ENCODE data around the gene TBX1. TPM values are rescaled to one million over a fixed set of nuclear protein-coding genes. Genes with fewer than 3 reads are reported as not detected.

The TBX1 gene
- total RNA-seq, 1 experiment from 2014 or later = 3.7 TPM

DNA sequence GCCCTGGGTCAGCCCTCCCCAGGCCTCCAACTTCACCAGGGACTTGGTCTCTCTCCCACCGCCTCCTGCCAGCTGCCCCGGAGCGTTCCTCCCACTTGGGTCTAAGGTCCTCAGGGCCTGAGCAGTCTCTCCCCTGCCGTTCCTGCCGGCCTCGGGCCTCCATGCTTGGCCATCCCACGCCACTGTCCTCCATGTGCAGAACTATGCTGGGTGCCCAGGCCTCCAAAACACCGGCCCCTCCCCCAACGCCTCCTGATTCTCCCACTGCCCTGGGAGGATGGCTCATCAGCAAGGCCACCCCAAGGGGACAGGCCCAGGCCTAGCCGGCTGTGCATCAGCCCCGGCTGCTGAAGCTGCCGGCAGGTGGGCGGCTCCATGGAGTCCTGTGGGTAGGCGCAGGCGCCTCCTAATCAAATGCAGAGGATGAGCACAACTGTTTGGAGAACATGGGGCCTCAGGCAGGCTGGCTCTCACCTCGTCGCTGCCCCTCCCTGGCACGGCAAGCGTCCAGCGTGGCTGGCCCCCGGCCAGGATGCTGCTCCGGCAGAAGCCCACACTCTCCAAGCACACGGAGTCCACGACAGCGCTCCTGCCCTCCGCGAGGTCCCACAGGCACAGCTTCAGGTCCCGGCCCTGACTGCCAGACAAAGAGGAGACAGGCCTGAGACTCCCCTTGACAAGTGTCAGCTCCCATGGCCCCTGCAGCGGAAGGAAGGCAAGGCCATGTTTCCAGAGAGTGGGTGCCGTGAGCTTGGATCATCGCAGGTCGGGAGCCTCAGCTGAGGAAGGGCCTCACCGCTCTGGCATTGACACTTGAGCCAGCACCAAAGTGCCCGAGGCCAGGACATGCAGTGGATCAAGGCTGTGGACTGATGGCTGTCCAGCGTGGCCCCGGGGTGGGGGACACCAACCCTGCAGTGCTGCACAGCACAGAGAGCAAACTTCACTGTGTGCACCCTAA, 51.5 kb downstream of the TBX1 start:
- DNase-seq (ENCODE audit: low spot score) = no peak

DNA sequence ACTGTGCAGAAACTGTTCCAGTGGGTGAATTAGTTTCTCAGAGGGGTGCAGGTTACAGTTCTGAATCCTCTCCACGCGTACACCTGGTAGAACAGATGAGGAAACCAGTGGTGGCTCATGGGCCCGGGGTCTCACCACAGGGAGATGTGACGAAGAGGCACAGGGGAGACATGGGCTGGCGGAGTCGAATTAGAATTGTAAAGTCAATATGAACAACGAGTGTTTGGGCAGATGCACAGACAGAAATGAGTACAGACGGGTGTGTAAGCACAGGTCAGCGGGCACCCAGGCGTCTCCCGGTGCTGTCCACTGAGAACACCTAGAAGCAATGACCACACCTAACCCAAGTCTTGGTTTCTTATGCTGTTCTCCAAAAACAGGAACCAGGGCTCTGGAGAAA, 52.3 kb downstream of the TBX1 start:
- no peak for DNase-seq (ENCODE audit: low spot score)

DNA sequence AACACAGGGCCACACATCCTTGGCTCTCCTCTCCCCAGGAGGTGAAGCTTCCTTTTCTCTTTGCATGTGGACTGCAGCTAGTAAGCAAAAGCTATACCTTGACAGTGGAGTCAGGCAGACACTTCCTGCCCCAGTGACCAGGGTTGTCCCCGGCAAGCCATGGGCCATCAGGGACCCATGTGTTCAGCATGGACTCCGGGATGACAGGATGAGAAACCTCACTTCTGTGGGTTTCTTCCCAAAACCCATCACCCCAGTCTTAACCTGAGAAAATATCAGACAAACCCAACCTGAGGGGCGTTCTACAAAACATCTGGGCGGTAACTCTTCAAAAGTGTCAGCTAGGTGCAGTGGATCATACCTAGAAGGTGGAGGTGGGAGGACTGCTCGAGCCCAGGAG, 53.9 kb downstream of the TBX1 start:
- no peak for DNase-seq (ENCODE audit: low spot score)

DNA sequence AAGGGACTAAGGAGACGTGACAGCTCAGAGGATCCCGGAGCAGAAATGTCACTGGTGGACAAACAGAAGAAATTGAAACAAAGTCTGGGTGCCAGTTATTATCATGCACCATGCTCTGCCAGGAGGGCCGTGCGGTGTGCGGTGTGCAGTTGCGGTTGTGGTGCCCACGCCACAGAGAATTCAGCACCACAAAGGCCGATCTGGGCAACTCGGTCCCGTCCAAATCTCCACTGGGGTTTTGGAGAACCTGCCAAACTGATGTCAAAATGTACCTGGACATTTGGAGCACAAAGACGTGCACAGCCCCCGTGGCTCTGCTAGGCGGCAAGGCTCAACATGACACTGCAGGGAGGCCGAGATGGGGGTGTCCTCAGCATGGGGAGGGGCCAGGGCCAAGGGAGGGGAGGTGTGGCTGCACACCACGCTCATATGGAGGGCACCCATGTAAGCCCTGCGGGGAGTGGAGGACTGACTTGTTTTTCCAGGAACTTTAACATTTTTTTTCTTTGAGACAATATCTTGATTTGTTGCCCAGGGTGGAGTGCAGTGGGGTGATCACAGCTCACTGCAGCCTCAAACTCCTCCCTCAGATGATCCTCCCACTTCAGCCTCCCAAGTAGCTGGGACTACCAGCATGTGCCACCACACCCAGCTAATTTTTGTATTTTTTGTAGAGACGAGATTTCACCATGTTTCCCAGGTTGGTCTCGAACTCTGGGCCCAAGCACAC, 54.7 kb downstream of the TBX1 start:
- DNase-seq (ENCODE audit: low spot score) = no peak

DNA sequence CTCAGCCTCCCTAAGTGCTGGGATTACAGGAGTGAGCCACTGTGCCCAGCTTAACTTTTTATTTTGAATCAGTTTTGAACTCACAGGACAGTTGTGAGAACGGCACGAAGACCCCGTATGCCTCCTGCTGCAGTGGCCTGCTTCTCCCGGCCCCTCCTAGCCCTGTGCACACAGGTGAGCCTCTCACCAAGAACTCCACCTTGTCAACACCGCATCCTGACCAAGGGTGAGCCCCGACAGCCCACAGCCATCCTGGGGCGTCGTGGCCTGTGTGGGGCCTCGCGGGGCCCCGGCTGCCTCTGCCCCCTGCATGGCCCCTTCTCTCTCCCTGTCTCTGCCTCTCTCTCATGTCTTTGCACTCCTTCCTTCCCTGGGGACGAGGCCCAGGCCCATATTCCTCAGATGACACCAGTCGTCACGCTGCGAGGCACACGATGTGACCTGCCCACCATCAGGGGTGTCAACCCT, 55.3 kb downstream of the TBX1 start:
- no peak for DNase-seq (ENCODE audit: low spot score)

DNA sequence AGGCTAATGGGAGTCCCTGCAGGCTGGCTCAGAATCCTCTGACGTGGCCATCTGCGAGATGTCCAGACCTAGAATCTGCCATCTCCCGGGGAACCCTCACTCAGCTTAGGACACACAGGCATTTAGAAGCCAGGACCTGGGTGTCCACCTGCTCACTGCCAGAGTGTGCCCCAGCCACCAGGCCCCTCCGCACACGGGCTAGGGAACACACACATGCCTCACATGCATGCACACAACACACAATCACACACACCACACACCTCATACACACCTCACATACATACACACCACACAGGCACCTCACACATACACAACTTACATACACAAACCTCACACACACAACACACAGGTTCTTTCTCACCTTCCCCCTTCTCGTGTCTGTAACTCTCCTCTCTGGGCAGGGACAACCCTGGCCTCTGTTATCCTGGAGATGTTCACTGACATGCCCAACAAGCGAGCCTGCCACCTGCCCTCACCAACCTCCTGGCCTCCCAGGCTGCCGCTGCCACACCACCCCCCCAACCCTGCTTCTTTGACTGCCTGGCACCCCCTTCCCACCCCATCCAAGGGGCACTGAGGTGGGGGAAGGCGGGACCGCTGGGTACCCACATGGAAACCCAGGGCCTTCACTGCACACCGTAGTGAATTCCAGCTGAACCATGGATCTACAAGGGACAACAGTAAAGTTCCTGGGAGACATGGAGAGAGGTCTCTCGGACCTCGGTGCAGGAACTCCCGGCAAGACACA, 56.0 kb downstream of the TBX1 start:
- DNase-seq (ENCODE audit: low spot score) = no peak

Other genes with a start within 250 kb of the TBX1 start
- gene CLDN5, start 236.4 kb upstream of the TBX1 start, total RNA-seq (2014; rRNA removed; shearing (Covaris generic)) = not detected in 2 replicates
- 18.7 and 40.3 TPM in 2 replicates for gene SEPTIN5, start 46.3 kb upstream of the TBX1 start, total RNA-seq (2014; rRNA removed; shearing (Covaris generic))
- 8.5 and 10.5 TPM in 2 replicates for gene GP1BB, start 37.2 kb upstream of the TBX1 start, total RNA-seq (2014; rRNA removed; shearing (Covaris generic))
- 8.9 and 9.6 TPM in 2 replicates for gene GNB1L, start 94.1 kb downstream of the TBX1 start, total RNA-seq (2014; rRNA removed; shearing (Covaris generic))
- 8.5 and 11.7 TPM in 2 replicates for gene RTL10, start 94.1 kb downstream of the TBX1 start, total RNA-seq (2014; rRNA removed; shearing (Covaris generic))
- 91.9 and 130 TPM in 2 replicates for gene COMT, start 181.0 kb downstream of the TBX1 start, total RNA-seq (2014; rRNA removed; shearing (Covaris generic))
- 112 and 114 TPM in 2 replicates for gene TXNRD2, start 181.0 kb downstream of the TBX1 start, total RNA-seq (2014; rRNA removed; shearing (Covaris generic))

All from A172 (cell line).